Sigmoid colon (tissue), 4 donors: ENCODE results near the gene SAMM50.

Source experiments
- EP300 ChIP-seq, 4 donors: sonication (generic); formaldehyde crosslinking; IDR thresholded peaks; one replicate each; pipeline ENCODE4 v1.6.1; 2017; ENCODE audit warnings: antibody characterized with exemption in 4 of 4
- POLR2A ChIP-seq, 2 donors: fragments of 450-650 bp; IDR thresholded peaks; one replicate each; pipeline ENCODE4 v1.6.1; 2016; ENCODE audit warnings: antibody characterized with exemption in 2 of 2, mild to moderate bottlenecking in 2 of 2, moderate library complexity in 2 of 2
- POLR2AphosphoS5 ChIP-seq, 4 donors: sonication (generic); formaldehyde crosslinking; IDR thresholded peaks; one replicate each; pipeline ENCODE4 v1.6.1; 2017; ENCODE audit warnings: antibody characterized with exemption in 4 of 4
- TF ChIP-seq, protein P1 (sequence below), 4 experiments: fragments of 450-650 bp in 3 of 4; fragments of 200-600 bp in 1 of 4; IDR thresholded peaks; one replicate each; pipeline ENCODE4 v1.5.1; 2016 to 2019; ENCODE audit warnings: antibody characterized with exemption in 4 of 4, mild to moderate bottlenecking in 3 of 4, moderate library complexity in 2 of 4

DNA sequence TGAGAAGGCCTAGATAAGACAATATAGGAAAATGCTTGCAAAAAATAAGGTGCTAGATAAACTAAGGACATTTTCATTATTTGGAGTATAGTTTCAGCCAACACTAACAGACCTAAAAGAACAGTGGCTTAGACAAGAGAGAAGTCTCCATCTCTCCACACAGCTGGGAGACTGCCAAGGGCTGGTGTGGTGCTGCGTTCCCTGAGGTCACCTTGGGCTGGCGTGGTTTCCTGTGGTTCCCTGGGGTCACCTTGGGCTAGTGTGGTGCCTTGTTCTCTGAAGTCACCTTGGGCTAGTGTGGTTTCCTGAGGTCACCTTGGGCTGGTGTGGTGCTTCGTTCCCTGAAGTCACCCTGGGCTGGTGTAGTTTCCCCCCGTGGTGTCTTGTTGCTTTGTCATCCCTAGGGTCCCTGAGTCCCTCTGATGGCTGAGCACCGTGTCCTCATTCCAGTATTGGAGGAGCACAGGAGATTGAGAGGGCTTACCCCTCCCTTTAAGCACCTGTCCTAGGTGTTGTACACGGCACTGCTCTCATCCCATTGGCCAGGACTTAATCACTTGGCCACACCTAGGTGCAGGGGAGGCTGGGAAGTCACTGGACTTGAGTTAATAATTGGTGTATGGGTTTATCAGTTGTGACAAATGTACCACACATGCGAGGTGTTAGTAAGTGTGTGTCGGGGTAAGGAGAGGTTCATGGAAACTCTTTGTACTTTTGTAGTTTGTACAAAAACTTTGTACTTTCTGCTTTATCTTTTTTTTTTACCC, 14.9 kb downstream of the SAMM50 start:
- TF ChIP-seq, protein P1, sequence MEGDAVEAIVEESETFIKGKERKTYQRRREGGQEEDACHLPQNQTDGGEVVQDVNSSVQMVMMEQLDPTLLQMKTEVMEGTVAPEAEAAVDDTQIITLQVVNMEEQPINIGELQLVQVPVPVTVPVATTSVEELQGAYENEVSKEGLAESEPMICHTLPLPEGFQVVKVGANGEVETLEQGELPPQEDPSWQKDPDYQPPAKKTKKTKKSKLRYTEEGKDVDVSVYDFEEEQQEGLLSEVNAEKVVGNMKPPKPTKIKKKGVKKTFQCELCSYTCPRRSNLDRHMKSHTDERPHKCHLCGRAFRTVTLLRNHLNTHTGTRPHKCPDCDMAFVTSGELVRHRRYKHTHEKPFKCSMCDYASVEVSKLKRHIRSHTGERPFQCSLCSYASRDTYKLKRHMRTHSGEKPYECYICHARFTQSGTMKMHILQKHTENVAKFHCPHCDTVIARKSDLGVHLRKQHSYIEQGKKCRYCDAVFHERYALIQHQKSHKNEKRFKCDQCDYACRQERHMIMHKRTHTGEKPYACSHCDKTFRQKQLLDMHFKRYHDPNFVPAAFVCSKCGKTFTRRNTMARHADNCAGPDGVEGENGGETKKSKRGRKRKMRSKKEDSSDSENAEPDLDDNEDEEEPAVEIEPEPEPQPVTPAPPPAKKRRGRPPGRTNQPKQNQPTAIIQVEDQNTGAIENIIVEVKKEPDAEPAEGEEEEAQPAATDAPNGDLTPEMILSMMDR (IDR thresholded peaks at IDR 0.05): no peak
- TF ChIP-seq POLR2A (IDR thresholded peaks at IDR 0.05): no peak
- TF ChIP-seq EP300 (IDR thresholded peaks at IDR 0.05): no peak
- no peak for TF ChIP-seq POLR2AphosphoS5 (IDR thresholded peaks at IDR 0.05)
